NCI-H2107 treated with DMSO at 0.1 percent for 48 hours (cell line): ENCODE measurements around the gene PCBP2.
A peak's percentile ranks its signal among the peaks of the same experiment; 100 is the strongest.
"Not testable (repeated sequence)": the region's sequence is repeated elsewhere in the genome, so short reads cannot be mapped to it uniquely, and the experiment has no call there.

Experiments
- DNase-seq: peaks from one replicate; lab custom pipeline; 2025; ENCODE audit not compliant: unreplicated experiment; lab: John Stamatoyannopoulos, UW

Gene PCBP2

GRCh38 chr12:53439582-53439981 lies 12.3 kb upstream of the PCBP2 start:
- DNase-seq, result not testable (repeated sequence)

GRCh38 chr12:53441040-53441833 lies 10.7 kb upstream of the PCBP2 start, which contains the start of gene PRR13:
PRR13 (plus strand) TSS chr12:53441734; CDS start chr12:53442715, 981 bp downstream.
- peak; percentile 99 for DNase-seq

- DNase-seq, result no peak
Observed at GRCh38 chr12:53443955-53444354, 7.9 kb upstream of the PCBP2 start.

GRCh38 chr12:53444593-53445325 lies 7.1 kb upstream of the PCBP2 start:
- not testable (repeated sequence) for DNase-seq

GRCh38 chr12:53450936-53451335 lies 966 bp upstream of the PCBP2 start:
- no peak for DNase-seq

GRCh38 chr12:53452159-53453077 lies 516 bp downstream of the PCBP2 start:
- DNase-seq, result peak; percentile 35

GRCh38 chr12:53453953-53454640 lies 2.2 kb downstream of the PCBP2 start:
- no peak for DNase-seq

- no peak for DNase-seq
Observed at GRCh38 chr12:53454707-53455106, 2.8 kb downstream of the PCBP2 start.

- DNase-seq, result no peak
Observed at GRCh38 chr12:53456654-53457366, 4.9 kb downstream of the PCBP2 start.

GRCh38 chr12:53459097-53459496 lies 7.2 kb downstream of the PCBP2 start:
- DNase-seq, result no peak

GRCh38 chr12:53461059-53461458 lies 9.2 kb downstream of the PCBP2 start:
- DNase-seq, result no peak

GRCh38 chr12:53461591-53461990 lies 9.7 kb downstream of the PCBP2 start:
- no peak for DNase-seq

GRCh38 chr12:53462935-53463334 lies 11.0 kb downstream of the PCBP2 start:
- no peak for DNase-seq

- no peak for DNase-seq
Observed at GRCh38 chr12:53463802-53464560, 12.1 kb downstream of the PCBP2 start.

GRCh38 chr12:53464685-53465418 lies 12.9 kb downstream of the PCBP2 start:
- no peak for DNase-seq

GRCh38 chr12:53465679-53466078 lies 13.8 kb downstream of the PCBP2 start:
- no peak for DNase-seq

GRCh38 chr12:53466640-53467039 lies 14.7 kb downstream of the PCBP2 start:
- no peak for DNase-seq

GRCh38 chr12:53467082-53467481 lies 15.2 kb downstream of the PCBP2 start:
- DNase-seq, result no peak

- no peak for DNase-seq
Observed at GRCh38 chr12:53467880-53468279, 16.0 kb downstream of the PCBP2 start.
